Esophagus squamous epithelium (tissue), 4 donors: ENCODE results near the gene RPTOR.

Source experiments
- POLR2A ChIP-seq, 4 donors: fragments of 450-650 bp; IDR thresholded peaks; one replicate each; pipeline ENCODE4 v1.6.1; 2017; ENCODE audit warnings: antibody characterized with exemption in 4 of 4, mild to moderate bottlenecking in 4 of 4, moderate library complexity in 3 of 4
- TF ChIP-seq, protein P1 (sequence below), 6 experiments: fragments of 450-650 bp in 4 of 6; fragments of 200-600 bp in 2 of 6; sonication (generic) in 2 of 6; IDR thresholded peaks; one replicate each; pipeline ENCODE4 v1.5.1; 2016 to 2019; ENCODE audit warnings: antibody characterized with exemption in 6 of 6, mild to moderate bottlenecking in 4 of 6, moderate library complexity in 4 of 6

DNA sequence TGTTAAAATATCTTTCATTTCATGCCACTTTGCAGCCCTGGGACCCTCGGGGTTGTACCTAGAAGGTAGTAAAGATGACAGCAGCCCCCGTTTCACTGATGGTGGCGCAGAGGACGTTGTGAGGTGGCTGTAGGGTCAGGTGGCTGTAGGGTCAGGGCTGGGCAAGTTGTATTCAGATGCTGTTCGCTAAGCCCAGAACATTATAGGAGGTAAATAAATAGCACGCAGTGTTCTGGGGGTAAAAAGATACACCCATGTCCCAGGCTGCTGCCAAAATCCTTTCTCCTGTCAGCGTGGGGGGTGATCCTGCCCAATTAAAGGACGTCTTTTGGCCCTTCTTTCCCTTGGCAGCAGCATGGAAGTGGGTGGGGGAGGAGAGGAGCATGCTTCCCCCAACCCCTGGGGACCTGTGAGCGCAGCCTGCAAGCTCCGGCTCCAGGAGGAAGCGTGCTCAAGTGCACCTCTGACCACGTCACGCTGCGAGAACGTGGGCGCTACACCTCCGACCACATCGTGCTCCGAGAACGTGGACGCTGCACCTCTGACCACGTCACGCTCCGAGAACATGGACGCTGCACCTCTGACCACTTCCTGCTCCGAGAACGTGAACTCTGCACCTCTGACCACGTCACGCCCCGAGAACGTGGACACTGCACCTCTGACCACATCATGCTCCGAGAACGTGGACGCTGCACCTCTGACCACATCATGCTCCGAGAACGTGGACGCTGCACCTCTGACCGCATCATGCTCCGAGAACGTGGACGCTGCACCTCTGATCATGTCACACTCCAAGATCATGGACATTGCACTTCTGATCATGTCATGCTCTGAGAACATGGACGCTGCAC, 182.1 kb downstream of the RPTOR start:
- TF ChIP-seq, protein P1, sequence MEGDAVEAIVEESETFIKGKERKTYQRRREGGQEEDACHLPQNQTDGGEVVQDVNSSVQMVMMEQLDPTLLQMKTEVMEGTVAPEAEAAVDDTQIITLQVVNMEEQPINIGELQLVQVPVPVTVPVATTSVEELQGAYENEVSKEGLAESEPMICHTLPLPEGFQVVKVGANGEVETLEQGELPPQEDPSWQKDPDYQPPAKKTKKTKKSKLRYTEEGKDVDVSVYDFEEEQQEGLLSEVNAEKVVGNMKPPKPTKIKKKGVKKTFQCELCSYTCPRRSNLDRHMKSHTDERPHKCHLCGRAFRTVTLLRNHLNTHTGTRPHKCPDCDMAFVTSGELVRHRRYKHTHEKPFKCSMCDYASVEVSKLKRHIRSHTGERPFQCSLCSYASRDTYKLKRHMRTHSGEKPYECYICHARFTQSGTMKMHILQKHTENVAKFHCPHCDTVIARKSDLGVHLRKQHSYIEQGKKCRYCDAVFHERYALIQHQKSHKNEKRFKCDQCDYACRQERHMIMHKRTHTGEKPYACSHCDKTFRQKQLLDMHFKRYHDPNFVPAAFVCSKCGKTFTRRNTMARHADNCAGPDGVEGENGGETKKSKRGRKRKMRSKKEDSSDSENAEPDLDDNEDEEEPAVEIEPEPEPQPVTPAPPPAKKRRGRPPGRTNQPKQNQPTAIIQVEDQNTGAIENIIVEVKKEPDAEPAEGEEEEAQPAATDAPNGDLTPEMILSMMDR (IDR thresholded peaks at IDR 0.05) = no peak
- no peak for TF ChIP-seq POLR2A (IDR thresholded peaks at IDR 0.05)
